Tibial artery (tissue), 4 donors: ENCODE results near the gene EFNA1.

Experiments used
- DNase-seq, 2 donors: peaks; one replicate each; pipeline ENCODE4 v3.0.0-alpha.2; 2019
- H3K27ac ChIP-seq, 2 donors: fragments of 200-600 bp; sonication (generic) in 1 of 2; 1 replicate in 1 of 2; 2 replicates in 1 of 2; pipeline ENCODE4 v1.5.1; 2018 to 2019; ENCODE audit warnings: mild to moderate bottlenecking in 1 of 2
- H3K27me3 ChIP-seq, 2 donors: fragments of 200-600 bp; sonication (generic) in 1 of 2; one replicate each; pipeline versions ENCODE4 v1.5.1 to v1.6.0; 2016 to 2019
- H3K36me3 ChIP-seq, 3 donors: fragments of 200-600 bp; sonication (generic) in 2 of 3; one replicate each; pipeline ENCODE4 v1.5.1; 2016 to 2019; ENCODE audit warnings: mild to moderate bottlenecking in 2 of 3
- H3K4me1 ChIP-seq, 4 donors: fragments of 200-600 bp; sonication (generic) in 2 of 4; 1 replicate in 3 of 4; 2 replicates in 1 of 4; pipeline ENCODE4 v1.5.1; 2016 to 2019
- H3K4me3 ChIP-seq, 2 donors: fragments of 200-600 bp; sonication (generic) in 1 of 2; 1 replicate in 1 of 2; 2 replicates in 1 of 2; pipeline ENCODE4 v1.5.1; 2018 to 2019; ENCODE audit warnings: mild to moderate bottlenecking in 2 of 2
- H3K9me3 ChIP-seq, 3 donors: fragments of 200-600 bp; sonication (generic) in 1 of 3; one replicate each; pipeline ENCODE4 v1.5.1; 2016 to 2019
- intact Hi-C: fragments of 100-400 bp; cut with DNase I; formaldehyde crosslinking; loops from one replicate; pipeline ENCODE4 v1.15.0; 2023; ENCODE audit warnings: low total_unique reads
- TF ChIP-seq, protein P1 (sequence below), 2 experiments: fragments of 200-600 bp in 1 of 2; fragments of 450-650 bp in 1 of 2; IDR thresholded peaks; one replicate each; pipeline ENCODE4 v1.5.1; 2017 to 2019; ENCODE audit warnings: antibody characterized with exemption in 2 of 2, mild to moderate bottlenecking in 1 of 2, moderate library complexity in 1 of 2

Gene EFNA1

DNA sequence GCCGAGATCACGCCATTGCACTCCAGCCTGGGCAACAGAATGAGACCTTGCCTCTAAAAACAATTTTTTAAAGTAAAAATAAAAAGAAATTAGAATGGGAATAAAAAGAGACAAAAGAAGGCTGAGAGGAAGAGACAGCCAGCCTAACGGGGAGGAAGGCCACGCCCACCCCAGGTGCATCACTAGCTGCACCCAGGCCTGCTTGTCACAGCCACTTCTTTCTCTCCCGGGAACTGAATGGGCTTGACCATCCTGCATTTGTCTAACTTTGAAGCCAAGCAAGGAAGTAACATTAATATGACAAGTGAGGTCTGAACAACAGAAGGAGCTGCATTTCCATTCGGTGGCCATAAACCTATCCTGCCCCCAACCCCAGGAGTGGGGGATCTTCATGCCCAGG is 20.8 kb upstream of the EFNA1 start:
- H3K4me1 ChIP-seq: no peaks in the 10 kb centered on the region
- no peak for DNase-seq
- H3K27ac ChIP-seq: no peak overlapping the region
- no peak overlapping the region for H3K4me3 ChIP-seq
- H3K27me3 ChIP-seq: peaks cover 0 to 7% of the 10 kb centered on the region in 2 donors
- TF ChIP-seq, protein P1, sequence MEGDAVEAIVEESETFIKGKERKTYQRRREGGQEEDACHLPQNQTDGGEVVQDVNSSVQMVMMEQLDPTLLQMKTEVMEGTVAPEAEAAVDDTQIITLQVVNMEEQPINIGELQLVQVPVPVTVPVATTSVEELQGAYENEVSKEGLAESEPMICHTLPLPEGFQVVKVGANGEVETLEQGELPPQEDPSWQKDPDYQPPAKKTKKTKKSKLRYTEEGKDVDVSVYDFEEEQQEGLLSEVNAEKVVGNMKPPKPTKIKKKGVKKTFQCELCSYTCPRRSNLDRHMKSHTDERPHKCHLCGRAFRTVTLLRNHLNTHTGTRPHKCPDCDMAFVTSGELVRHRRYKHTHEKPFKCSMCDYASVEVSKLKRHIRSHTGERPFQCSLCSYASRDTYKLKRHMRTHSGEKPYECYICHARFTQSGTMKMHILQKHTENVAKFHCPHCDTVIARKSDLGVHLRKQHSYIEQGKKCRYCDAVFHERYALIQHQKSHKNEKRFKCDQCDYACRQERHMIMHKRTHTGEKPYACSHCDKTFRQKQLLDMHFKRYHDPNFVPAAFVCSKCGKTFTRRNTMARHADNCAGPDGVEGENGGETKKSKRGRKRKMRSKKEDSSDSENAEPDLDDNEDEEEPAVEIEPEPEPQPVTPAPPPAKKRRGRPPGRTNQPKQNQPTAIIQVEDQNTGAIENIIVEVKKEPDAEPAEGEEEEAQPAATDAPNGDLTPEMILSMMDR (IDR thresholded peaks at IDR 0.05): no peak
- H3K9me3 ChIP-seq: no peaks in the 10 kb centered on the region
- intact Hi-C loops: no loop called here
- H3K36me3 ChIP-seq: no peaks in the 10 kb centered on the region

DNA sequence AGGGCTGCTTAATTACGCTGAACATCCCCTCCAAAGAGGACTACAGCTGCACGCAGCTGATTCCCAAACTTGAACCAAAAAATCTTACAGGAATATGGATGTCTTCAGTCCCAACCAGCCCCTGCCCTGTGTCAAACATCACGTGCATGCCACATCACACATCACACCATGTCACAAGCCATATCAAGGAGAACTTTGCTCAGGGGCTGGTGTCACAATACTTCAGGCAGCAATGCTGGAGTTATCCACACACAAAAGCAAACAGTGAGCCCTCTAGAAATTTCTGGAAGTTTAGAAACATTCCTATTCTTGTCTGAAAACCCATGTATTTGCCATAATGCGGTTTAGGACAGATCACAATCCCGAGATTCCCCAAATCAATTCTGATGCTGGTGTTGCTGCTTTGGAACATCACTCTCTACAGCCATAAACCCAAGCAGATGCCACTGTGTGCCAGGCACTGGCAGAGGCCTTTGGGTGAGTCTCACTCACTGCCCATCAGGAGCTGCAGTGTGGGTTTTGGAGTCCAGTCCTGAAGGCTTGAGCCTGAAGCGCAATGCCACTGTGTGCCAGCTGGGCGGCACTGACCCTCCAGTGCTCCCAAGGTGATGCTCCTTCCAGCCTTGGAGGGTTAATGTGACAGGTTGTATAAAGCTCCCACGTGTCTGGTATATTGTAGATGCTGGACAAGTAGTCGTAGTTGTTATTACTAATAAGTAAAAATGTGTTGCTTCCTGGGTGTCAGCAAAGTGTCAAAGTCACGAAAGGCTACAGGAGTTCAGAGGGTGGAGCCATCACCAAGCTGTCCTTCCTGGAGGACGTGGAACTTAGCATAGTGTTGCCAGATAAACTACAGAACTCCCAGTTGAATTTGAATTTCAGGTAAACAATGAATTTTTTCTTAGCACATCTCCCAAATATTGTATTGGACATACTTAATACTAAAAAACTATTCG is 20.1 kb upstream of the EFNA1 start:
- H3K4me1 ChIP-seq: no peaks in the 10 kb centered on the region
- H3K27ac ChIP-seq: no peak overlapping the region
- TF ChIP-seq, protein P1 (IDR thresholded peaks at IDR 0.05): no peak
- H3K4me3 ChIP-seq: no peak overlapping the region
- H3K36me3 ChIP-seq: no peaks in the 10 kb centered on the region
- H3K9me3 ChIP-seq: no peaks in the 10 kb centered on the region
- intact Hi-C loops: no loop called here
- peaks cover 0 to 10% of the 10 kb centered on the region in 2 donors for H3K27me3 ChIP-seq
- DNase-seq: no peak

DNA sequence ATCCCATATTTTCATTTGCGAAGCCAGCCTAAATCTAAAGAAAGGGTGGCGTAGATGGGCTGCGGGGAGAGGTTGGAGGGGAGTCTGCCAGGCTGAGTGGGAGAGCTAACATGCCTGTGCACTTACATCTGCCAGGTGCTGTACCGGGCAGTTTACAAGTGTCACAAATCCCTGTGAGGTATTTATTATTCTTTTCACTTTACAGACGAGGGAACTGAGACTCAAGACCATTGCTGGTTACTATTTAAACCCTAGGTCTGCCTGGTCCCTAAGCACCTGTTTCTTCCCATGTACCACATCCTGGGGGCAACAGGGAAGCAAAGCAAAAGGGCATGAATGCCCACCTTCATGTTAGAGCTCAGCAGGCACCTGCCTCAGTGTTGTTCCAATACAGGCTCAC is 19.4 kb upstream of the EFNA1 start:
- Histone ChIP-seq H3K27ac (no peak overlapping the region), H3K36me3 (no peaks in the 10 kb centered on the region)

DNA sequence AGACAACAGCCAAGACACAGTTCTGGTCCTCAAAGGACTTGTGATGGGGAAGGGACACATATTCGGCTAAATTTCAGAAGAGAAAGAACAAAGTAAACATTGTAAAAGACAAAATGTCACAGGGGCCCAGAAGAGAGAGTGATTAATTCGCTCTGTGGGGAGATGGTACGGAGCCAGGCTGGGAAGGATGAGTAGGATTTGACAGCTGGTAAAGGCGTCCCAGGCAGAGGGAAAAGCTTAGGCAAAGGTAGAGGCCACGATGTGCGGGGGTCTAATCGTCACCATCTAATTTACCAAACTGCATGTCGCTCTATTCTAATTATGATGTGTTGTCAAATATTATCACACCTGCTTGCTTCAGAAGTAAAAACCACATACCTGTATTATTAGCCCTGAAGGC is 17.3 kb upstream of the EFNA1 start:
- TF ChIP-seq, protein P1 (IDR thresholded peaks at IDR 0.05): no peak
- Histone ChIP-seq H3K9me3 (no peaks in the 10 kb centered on the region), H3K4me1 (no peaks in the 10 kb centered on the region), H3K4me3 (no peak overlapping the region), H3K36me3 (no peaks in the 10 kb centered on the region), H3K27me3 (peaks cover 0 to 12% of the 10 kb centered on the region in 2 donors), H3K27ac (no peak overlapping the region)
- DNase-seq: no peak
- intact Hi-C loops: no loop called here

More for the DNA sequence above, 19.4 kb upstream of the EFNA1 start:
- no peaks in the 10 kb centered on the region for H3K9me3 ChIP-seq
- no peak overlapping the region for H3K4me3 ChIP-seq
- peaks cover 0 to 13% of the 10 kb centered on the region in 2 donors for H3K27me3 ChIP-seq
- intact Hi-C loops: no loop called here
- DNase-seq: no peak
- TF ChIP-seq, protein P1 (IDR thresholded peaks at IDR 0.05): no peak
- no peaks in the 10 kb centered on the region for H3K4me1 ChIP-seq

DNA sequence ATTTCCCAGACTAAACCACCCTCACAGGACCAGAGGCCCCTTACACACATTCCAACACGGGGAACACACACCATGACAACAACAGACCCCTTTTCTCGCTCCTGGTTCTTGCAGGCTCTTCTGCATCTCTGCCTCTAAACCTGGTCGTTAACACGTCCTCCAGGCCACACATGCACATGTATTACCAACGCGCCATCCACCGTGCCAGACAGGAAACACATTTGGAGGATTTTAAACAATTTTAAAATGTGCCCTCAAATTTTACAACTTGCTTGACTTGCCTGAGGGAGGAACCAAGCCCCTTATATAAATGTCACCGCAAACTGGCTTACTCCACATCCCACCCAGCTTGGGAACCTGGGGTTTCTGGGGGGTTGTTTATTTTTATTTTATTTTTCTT is 16.9 kb upstream of the EFNA1 start:
- Histone ChIP-seq H3K4me3 (no peak overlapping the region), H3K4me1 (no peaks in the 10 kb centered on the region), H3K27me3 (peaks cover 0 to 12% of the 10 kb centered on the region in 2 donors), H3K9me3 (no peaks in the 10 kb centered on the region), H3K27ac (no peak overlapping the region), H3K36me3 (no peaks in the 10 kb centered on the region)
- no peak for DNase-seq
- TF ChIP-seq, protein P1 (IDR thresholded peaks at IDR 0.05): no peak
- intact Hi-C loops: no loop called here
